HG02642 (cell line): ENCODE measurements around the gene MCRS1.

ENCODE experiments used
- ATAC-seq: cut with Tn5 transposase; IDR thresholded peaks from one replicate; pipeline ENCODE4 v1.9.1; 2021; ENCODE audit warnings: mild to moderate bottlenecking; ENCODE audit not compliant: unreplicated experiment, poor library complexity

The MCRS1 gene

DNA sequence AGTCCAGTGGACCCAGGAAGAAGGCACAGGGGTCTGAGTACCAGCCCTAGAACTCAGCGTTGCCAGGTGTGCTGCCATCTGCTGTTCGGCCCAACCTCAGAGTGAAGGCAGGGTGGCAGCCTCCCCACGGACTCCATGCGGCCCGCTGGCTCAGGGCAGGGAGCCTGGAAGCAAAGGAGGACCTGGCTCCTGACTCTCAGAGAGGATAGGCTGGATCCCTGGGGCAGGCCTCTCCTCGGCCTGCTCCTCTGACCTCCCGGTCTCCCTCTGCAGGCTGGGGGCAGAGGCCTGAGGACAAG, 10.1 kb downstream of the MCRS1 start:
- ATAC-seq = no peak

DNA sequence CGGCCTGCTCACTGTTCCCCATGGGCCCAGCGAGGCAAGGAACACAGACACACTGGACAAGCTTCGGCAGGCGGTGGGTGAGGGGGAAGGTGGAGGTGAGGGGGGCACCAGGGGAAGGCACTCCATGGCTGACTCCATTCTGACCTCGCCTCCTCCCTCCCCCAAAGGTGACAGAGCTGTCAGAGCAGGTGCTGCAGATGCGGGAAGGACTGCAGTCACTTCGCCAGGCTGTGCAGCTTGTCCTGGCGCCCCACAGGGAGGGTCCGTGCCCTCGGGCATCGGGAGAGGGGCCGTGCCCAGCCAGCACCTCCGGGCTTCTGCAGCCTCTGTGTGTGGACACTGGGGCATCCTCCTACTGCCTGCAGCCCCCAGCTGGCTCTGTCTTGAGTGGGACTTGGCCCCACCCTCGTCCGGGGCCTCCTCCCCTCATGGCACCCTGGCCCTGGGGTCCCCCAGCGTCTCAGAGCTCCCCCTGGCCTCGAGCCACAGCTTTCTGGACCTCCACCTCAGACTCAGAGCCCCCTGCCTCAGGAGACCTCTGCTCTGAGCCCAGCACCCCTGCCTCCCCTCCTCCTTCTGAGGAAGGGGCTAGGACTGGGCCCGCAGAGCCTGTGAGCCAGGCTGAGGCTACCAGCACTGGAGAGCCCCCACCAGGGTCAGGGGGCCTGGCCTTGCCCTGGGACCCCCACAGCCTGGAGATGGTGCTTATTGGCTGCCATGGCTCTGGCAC, 10.6 kb downstream of the MCRS1 start:
- no peak for ATAC-seq

DNA sequence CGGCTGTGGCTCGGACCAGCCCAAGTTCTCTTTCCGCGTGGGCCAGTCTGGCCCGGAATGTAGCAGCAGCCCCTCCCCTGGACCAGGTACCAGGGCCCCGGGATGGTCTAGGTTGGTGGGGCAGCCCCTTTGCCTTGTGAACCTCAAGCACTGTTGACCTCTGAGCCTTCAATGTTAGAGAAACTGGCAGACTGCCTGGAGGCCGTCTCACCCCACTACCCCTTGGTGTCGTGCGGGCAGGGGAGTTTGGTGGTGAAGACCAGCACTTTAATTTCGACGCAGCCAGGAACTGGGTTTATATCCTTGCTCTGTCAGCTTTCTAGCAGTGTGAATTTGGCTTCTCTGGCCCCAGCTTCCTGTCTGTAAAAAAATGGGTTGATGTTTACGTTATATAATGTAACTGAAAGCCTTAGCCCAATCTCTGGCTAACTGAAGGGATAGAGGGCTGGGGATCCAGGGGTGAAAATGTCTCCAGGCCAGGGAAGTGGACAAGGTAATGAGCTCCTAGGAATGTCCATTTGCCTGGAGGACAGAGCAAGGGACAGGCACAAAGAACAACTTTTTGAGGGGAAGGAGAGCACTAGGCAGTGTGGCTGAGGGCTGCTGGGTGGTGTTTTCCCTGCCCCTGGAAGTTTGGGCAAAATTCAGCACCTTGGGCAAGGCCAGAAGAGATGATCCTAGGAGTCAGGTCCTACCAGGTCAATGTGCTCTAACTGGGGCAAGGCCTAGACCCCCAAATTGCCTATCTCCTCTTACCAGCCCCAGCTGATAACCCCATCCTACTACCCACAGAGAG, 11.4 kb downstream of the MCRS1 start:
- no peak for ATAC-seq

DNA sequence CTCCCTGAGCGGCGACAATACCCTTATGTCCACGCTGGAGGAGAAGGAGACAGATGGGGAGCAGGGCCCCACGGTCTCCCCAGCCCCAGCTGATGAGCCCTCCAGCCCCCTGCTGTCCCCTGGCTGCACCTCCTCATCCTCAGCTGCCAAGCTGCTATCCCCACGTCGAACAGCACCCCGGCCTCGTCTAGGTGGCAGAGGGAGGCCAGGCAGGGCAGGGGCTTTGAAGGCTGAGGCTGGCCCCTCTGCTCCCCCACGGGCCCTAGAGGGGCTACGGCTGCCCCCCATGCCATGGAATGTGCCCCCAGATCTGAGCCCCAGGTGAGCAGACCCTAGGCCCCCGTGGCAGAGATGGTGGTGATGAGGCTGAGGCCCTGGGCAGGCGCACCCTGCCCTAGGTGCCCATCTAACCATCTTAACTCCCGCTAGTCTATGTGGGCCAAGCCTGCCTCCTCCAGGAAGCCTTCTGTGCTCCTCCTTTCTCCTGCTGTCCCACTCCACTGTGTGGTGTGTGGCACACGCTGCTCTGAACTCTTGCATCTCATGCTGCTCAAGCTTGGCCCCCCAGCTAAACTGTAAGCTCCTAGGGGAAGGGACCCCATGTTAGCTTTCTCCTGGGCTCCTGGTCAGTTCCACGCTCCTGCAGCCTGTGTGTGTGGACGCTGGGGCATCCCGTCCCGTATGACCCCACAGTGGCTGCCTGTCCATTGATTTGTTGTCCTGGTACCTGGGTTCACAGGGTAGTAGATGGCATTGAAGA, 12.1 kb downstream of the MCRS1 start:
- no peak for ATAC-seq

DNA sequence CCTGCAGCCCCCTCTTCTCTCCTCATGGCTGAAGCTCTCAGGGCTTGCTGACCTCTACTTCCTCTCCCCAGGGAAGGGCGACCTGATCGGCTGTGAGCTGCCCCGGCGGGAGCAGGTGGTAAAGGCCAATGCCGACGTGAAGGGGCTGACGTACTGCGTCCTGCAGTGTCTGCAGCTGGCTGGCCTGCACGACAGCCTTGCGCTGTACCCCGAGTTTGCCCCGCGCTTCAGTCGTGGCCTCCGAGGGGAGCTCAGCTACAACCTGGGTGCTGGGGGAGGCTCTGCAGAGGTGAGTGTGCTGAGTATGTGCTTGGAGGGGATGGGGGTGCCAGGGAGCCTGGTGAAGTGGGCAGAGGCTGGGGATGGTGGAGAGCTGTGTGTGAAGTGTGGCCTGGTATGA, 13.7 kb downstream of the MCRS1 start:
- ATAC-seq = no peak

DNA sequence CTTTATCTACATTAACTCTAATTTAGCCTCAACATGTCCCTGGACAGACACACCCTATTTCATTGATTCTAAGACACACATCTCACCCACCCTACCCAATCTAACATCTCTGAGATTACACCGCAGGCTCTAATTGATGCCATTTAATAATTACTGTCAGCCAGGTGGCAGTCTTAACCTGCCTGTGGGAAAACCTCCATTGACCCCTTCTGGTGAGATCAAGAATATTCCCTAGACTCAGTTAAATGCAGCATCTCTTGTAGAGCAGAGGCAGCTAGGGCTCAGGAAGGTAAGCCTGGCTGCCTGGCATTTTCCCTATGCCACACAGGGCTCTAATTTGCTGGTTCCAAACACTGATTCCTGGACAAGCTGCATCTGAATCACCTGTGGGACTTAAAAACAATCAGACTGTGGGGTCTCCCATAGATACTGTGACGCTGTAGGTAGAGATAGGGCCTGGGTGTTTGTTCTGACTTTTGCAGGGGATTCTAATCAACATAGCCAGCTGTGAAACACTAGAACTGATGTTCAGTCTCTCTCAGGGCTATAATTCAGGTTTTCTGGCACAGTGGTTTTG, 14.3 kb downstream of the MCRS1 start:
- ATAC-seq = no peak

DNA sequence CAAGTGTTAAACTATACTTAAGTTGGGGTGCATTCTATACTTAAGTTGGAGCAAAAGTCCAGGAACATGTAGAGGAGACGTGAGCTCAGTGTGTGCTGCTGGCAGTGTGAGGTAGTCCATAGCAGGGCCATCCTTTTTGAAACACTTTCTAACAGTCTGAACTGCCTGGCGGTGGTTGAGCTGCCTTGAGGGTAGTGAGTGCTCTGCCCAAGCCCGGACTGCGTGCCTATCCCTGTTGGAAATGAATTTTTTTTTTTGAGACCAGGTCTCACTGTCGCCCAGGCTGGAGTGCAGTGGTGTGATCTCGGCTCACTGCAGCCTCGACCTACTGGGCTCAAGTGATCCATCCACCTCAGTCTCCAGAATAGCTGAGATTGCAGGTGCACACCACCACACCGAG, 15.0 kb downstream of the MCRS1 start:
- no peak for ATAC-seq

DNA sequence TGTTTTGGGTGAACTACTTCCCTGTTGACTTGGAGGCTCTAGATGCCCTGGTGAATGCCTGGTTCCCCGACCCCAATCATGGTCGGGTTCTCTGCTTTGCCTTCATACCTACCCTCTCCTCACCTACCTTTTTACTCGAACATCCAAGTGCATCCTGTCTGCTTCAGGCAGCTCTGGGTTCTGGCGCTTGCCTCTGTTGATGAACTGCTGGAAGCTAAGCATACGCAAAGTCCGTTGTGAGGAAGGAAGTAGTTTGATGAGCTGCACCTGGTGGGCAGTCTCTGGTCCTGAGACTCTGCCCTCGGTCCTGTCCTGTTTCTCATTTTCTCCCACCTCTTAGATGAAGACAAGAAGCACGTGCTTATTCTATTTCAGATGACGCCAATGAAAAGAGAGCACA, 15.5 kb downstream of the MCRS1 start:
- ATAC-seq = no peak

DNA sequence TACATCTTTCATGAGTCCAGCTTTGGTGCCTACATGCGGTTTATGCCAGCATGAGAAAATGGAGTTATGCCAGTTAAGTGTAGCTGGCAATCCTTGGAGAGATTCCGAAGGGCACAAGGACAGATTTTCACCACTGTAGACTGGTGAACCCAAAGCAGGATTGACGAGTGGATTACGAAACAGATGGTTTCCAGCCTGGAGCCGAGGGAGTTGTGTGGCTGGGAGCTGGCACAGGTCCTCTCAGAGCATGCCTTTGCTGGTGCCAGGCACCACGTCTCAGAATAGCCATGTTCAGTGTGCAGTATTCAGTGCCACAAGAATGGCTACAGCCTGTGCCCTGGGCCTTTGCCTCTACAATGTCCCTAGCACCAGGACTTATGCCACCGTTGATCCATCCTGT, 15.9 kb downstream of the MCRS1 start:
- ATAC-seq = no peak

DNA sequence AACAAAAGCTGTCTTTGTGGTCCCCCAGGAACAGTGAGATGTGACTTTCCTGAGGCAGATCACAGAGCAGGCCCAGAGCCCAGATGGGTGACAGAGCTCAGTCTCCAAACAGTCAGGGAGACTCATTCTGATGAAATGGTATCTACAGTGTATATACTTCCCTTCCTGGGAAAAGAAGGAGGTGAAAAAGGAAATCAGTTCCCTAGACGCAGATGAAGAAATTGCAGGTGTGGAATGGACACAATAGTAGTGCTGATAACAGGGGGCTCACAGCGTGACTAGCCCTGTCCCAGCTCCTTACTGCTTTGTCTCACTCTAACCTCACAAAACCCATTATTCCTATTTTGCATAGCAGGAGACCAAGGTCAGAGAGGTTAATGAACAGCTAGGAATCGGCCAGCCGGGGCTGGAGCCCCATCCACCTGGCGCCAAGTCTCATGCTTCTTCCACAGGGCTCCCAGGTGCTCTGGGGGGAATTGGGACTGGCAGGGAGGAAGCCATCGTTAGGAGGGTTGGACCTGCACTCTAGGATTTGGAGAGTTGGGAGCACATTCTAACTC, 17.2 kb downstream of the MCRS1 start:
- no peak for ATAC-seq

DNA sequence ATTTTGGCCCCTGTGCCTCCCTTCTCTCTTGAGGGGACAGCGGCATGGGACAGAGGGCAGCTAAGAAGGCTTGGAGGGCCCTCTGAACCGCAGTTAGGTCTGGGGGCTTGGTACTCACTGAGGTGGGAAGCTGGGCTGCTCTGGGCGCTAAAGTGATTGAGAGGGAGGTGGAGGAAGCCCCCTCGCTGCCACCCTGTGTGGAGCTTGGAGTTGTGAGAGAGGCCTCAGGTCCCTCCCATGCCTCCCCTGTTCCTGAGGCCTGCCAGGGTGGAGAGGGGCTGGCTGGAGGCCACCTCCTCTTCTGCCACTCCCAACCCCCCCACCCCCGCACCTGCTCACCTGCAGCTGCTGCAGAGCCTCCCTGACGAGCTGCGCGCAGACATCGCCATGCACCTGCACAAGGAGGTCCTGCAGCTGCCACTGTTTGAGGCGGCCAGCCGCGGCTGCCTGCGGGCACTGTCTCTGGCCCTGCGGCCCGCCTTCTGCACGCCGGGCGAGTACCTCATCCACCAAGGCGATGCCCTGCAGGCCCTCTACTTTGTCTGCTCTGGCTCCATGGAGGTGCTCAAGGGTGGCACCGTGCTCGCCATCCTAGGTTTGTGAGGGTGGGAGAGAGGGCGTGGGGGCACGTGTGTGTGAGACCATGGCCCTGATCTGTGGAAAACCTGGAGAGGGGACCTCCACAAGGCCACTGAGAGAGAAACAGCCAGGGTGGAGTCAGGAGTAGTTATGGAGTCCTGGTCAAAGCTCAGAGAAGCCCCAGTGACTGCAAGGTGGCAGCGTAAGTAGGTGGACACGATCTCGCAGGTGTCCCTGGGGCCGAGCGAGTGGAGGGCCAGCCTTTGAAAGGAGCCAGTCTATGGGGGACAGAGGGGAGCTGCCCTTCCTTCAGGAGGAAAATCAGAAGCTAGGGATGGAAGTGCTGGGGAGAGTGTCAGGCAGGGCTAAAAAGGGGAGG, 17.9 kb downstream of the MCRS1 start:
- ATAC-seq = no peak

DNA sequence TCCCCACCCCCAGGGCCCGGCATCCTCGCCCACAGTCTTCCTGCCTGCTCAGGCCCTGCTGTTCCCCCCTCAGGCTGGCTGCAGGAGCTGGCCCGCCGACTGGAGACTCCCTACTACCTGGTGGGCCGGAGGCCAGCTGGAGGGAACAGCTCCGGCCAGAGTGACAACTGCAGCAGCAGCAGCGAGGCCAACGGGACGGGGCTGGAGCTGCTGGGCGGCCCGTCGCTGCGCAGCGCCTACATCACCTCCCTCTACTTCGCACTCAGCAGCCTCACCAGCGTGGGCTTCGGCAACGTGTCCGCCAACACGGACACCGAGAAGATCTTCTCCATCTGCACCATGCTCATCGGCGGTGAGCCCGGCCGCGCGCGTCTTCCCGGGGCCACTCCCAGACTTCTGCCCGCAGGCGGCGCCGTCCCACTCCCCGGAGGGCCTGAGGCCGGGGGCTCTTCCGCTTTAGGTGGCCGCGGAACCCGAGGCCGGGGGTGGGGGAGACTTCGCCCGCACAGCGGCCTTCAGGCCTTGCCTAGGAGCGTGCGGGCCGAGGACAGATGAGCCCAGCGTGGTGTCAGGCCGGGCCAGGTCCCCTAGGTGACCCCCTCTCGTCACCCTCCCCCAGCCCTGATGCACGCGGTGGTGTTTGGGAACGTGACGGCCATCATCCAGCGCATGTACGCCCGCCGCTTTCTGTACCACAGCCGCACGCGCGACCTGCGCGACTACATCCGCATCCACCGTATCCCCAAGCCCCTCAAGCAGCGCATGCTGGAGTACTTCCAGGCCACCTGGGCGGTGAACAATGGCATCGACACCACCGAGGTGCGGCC, 18.9 kb downstream of the MCRS1 start:
- no peak for ATAC-seq

DNA sequence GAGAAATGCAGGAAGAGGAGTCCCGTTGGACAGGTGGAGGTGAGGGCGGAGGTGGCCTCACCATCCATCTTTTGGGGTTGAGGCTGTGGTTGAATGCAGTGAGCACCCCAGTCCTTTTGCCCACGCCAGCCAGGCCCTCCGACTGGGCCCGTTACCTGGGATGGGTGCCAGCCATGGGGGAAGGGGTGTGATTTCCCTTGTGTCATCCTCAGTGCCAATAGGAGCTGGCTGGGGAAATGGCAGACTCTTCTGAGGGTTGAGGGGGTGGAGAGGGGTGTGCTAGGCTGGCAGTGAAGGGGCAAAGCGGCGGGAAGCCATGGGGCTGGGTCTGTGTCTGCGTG, 19.5 kb downstream of the MCRS1 start:
- no peak for ATAC-seq

DNA sequence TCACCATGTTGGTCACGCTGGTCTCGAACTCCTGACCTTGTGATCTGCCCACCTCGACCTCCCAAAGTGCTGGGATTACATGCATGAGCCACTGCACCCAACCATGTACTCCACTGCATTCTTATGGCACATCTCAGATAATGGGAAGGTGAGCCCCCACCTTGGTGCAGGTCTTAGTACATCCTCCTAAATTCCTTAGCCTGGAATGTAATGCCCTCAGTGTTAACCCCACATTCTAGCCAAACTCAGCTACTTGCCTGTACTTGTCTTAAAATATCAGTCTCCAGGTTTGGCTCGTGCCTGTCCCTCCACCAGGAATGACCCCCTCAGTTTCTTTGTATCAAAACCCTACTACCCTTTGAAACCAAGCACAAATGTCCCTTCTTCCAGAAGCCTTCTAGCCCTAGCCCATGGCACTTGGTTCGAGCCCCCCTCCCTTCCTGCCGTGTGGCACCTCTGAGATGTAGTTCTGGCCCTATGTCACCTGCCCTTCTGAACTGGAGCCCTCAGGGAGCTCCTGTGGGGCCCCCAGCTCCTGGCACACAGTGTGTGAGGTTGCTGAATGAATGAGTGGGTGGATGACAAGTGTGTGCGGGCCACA, 20.8 kb downstream of the MCRS1 start:
- ATAC-seq = no peak

DNA sequence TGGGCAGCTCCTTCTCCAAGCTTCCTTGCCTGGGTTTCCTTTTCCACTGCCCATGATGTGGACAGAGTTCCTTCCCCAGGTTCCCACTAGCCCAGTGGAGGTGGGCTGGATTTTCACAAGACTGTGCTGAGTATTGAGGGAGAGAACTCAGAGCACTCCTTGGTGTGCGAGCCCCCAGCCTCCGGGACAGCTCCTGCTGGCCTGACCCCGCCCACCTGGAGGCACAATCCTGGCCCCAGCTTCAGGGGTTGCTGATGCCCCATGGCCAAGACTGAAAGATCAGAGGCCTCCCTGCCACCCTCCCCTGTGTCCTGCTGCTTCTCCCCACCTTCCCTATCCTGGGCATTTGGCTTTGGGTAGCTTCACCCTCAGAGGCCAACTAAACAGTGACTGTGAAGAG, 21.5 kb downstream of the MCRS1 start:
- ATAC-seq = no peak

DNA sequence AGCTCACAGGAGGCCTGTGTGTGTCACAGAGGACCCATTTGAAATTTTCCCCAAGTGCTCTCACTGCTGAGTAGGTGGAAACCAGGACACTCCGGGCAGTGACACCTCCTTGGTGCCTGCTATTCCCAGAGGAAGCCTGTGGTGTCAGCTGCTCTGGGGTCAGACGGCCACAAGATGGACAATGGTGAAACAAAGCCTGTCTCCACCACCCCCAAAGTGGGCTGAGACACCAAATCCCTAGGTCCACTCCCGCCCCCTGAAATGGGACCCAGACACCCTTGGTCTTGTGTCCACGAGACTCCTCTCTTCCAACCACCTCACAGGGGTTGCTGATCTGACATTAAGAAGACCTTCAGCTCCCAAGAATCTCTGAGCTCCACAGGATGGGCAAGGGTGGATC, 22.1 kb downstream of the MCRS1 start:
- ATAC-seq = no peak

DNA sequence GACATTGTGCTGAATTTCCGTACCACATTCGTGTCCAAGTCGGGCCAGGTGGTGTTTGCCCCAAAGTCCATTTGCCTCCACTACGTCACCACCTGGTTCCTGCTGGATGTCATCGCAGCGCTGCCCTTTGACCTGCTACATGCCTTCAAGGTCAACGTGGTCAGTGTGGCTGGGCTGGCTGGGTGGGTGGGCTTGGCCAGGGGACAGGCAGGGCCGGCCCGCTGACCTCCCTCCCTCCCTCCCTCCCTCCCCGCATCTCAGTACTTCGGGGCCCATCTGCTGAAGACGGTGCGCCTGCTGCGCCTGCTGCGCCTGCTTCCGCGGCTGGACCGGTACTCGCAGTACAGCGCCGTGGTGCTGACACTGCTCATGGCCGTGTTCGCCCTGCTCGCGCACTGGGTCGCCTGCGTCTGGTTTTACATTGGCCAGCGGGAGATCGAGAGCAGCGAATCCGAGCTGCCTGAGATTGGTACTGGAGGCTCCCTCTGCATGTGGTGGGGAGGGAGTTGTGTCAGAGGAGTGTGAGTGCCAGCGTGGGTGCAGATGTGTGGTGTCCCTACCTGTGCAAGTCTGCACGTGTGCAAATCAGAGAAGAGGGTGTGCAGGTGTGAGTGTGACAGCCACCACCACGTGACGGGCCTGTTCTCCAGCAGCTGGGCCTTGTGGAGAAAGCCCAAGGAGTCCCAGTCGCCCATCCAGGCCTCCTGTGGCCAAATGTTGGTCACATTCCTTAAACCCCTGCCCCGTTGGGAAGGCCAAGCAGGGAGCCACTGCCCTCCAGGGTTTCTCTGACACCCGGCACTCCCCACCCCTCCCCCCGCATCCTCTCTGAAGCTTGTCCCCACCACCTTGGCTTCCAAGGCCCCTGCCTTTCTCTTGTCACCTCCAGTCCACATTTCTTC, 23.8 kb downstream of the MCRS1 start:
- ATAC-seq = no peak
